ENCODE results near the gene ARL2BP.

DNA sequence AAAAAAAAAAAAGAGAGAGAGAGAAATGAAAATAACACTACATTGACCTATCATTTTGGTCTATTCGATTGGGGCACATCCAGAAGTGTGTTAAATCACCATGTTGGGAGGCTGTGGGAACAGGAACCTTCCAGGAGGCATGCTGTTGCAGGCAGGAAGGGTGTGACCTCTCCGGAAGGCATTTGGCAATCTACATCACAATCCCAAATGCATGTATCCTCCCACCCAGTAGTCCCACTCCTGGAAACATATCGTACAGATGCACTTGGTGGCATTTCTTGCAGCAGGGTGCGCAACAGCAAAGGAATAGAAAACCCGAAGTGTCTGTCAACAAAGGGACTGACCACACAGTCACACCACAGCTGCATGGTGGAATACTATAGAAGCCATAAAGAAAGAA, 31.5 kb downstream of the ARL2BP start:
- TF ChIP-seq, protein P1, sequence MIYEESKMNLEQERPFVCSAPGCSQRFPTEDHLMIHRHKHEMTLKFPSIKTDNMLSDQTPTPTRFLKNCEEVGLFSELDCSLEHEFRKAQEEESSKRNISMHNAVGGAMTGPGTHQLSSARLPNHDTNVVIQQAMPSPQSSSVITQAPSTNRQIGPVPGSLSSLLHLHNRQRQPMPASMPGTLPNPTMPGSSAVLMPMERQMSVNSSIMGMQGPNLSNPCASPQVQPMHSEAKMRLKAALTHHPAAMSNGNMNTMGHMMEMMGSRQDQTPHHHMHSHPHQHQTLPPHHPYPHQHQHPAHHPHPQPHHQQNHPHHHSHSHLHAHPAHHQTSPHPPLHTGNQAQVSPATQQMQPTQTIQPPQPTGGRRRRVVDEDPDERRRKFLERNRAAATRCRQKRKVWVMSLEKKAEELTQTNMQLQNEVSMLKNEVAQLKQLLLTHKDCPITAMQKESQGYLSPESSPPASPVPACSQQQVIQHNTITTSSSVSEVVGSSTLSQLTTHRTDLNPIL (CRISPR knock-in tag; IDR thresholded peaks at IDR 0.05; ENCODE audit: low read depth), result no peak
- TF ChIP-seq, protein P2, sequence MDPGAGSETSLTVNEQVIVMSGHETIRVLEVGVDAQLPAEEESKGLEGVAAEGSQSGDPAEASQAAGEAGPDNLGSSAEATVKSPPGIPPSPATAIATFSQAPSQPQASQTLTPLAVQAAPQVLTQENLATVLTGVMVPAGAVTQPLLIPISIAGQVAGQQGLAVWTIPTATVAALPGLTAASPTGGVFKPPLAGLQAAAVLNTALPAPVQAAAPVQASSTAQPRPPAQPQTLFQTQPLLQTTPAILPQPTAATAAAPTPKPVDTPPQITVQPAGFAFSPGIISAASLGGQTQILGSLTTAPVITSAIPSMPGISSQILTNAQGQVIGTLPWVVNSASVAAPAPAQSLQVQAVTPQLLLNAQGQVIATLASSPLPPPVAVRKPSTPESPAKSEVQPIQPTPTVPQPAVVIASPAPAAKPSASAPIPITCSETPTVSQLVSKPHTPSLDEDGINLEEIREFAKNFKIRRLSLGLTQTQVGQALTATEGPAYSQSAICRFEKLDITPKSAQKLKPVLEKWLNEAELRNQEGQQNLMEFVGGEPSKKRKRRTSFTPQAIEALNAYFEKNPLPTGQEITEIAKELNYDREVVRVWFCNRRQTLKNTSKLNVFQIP (CRISPR knock-in tag; IDR thresholded peaks at IDR 0.05; ENCODE audit: borderline replicate concordance, low read depth), result no peak
- no peak for TF ChIP-seq ZFP3 (CRISPR knock-in tag; IDR thresholded peaks at IDR 0.05)

Data from SK-N-SH treated with all-trans-retinoic acid at 6 μM for 48 hours (cell line).